ENCODE results near the gene TLL2.
A peak's percentile ranks its signal among the peaks of the same experiment; 100 is the strongest.

The TLL2 gene

DNA sequence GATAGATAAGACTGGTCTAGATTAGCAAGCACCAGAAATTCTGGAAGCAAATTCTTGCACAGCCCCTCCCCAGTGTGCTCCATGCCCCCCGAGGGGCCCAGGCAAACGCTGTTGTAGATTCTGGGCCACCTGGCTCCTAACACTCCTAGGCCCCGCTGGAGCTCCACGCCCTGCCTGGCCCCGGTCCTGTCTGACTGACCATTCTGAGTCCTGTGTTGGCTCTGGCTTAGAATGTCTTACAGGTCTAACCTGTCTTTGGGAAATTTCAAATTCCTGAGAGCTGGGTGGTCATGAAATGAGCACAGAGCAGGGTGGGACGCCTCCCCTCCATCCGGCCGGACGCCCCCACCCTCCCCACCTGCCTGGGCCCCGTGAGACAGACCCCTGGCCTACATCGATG, 142.4 kb downstream of the TLL2 start:
- DNase-seq (ENCODE audit: low read depth) = no peak
- no peak overlapping the region for H3K4me3 ChIP-seq (ENCODE audit: low read length)
- TF ChIP-seq, protein P1, sequence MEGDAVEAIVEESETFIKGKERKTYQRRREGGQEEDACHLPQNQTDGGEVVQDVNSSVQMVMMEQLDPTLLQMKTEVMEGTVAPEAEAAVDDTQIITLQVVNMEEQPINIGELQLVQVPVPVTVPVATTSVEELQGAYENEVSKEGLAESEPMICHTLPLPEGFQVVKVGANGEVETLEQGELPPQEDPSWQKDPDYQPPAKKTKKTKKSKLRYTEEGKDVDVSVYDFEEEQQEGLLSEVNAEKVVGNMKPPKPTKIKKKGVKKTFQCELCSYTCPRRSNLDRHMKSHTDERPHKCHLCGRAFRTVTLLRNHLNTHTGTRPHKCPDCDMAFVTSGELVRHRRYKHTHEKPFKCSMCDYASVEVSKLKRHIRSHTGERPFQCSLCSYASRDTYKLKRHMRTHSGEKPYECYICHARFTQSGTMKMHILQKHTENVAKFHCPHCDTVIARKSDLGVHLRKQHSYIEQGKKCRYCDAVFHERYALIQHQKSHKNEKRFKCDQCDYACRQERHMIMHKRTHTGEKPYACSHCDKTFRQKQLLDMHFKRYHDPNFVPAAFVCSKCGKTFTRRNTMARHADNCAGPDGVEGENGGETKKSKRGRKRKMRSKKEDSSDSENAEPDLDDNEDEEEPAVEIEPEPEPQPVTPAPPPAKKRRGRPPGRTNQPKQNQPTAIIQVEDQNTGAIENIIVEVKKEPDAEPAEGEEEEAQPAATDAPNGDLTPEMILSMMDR (conservative IDR thresholded peaks at IDR 0.05; ENCODE audit: low read length) = no peak

DNA sequence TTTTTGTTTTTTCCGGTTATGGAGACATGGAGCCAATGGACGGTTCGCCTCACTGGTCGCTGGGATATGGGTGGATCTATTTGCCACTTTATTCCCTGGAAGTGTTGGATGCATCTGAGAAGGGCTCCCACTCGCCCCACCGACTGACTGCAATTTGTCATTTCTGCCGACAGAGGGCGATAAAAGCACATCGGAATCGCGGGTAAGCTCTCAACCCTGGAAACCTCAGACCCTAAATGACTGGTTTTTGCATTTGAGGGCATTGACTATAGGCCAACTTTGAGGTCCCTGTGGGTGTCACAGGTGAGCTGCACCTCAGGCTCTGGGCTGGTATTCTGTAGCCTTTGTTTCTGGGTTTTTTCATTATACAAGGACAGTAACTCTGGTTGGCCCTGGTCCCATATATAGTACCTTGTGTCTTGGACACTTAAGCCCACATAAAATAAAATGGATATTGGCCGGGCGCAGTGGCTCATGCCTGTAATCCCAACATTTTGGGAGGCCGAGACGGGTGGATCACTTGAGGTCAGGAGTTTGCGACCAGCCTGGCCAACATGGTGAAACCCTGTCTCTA, 143.1 kb downstream of the TLL2 start:
- TF ChIP-seq, protein P1 (conservative IDR thresholded peaks at IDR 0.05; ENCODE audit: low read length) = peak; percentile 78
- peak; percentile 41 for DNase-seq (ENCODE audit: low read depth)
- H3K4me3 ChIP-seq (ENCODE audit: low read length) = no peak overlapping the region

- no peak overlapping the region for H3K4me3 ChIP-seq (ENCODE audit: low read length)
- TF ChIP-seq, protein P1 (conservative IDR thresholded peaks at IDR 0.05; ENCODE audit: low read length) = no peak
- DNase-seq (ENCODE audit: low read depth) = no peak
These were observed 143.7 kb downstream of the TLL2 start for GRCh38 chr10:96369890-96370583.

DNA sequence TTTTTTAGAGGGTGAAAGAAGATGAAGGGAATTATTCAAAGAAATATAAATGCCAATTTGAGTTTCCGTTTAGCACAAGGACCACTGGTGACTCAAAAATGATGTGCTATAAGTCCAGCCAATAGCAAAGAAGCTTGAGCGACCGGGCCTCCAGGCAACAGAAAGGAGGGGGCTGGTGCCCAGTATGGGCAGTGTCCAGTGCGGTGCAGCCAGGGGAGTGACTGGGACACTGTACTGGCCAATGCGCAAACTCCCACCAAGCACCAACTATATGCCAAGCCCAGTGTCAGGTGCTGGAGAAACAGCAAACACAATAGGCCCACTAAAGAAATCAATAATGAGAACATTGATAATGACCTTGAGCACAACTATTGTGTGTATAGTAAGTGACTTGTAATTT, 144.8 kb downstream of the TLL2 start:
- H3K4me3 ChIP-seq (ENCODE audit: low read length) = no peak overlapping the region
- TF ChIP-seq, protein P1 (conservative IDR thresholded peaks at IDR 0.05; ENCODE audit: low read length) = no peak
- no peak for DNase-seq (ENCODE audit: low read depth)

GRCh38 chr10:96367470-96367869, 146.3 kb downstream of the TLL2 start:
- no peak overlapping the region for H3K4me3 ChIP-seq (ENCODE audit: low read length)
- TF ChIP-seq, protein P1 (conservative IDR thresholded peaks at IDR 0.05; ENCODE audit: low read length) = no peak
- no peak for DNase-seq (ENCODE audit: low read depth)

GRCh38 chr10:96366508-96366907, 147.2 kb downstream of the TLL2 start:
- TF ChIP-seq, protein P1 (conservative IDR thresholded peaks at IDR 0.05; ENCODE audit: low read length) = no peak
- no peak overlapping the region for H3K4me3 ChIP-seq (ENCODE audit: low read length)
- DNase-seq (ENCODE audit: low read depth) = no peak

DNA sequence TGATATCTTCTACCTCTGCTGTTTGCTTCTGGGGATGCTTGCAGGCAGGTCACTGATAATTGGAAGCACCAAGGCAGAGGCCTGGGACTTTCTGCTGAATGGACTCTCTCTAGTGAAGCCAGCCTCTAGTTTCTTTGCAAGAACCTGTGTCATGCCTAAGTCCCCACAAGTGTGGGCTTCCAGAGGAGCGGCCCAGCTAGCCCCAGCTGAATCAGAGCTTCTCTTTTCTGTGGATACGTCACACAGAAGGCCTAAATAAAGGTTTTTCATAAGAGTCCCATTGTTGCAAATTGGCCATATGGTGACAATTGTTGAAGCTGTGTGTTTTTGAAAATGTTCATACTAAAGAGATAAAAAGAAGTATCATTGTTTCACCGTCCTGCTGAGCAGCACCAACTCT, 148.2 kb downstream of the TLL2 start:
- TF ChIP-seq, protein P1 (conservative IDR thresholded peaks at IDR 0.05; ENCODE audit: low read length) = no peak
- H3K4me3 ChIP-seq (ENCODE audit: low read length) = no peak overlapping the region
- DNase-seq (ENCODE audit: low read depth) = no peak

All from AG10803 (cell line).